ENCODE results near the gene CYB5RL. TPM values are rescaled to one million over a fixed set of nuclear protein-coding genes. Genes with fewer than 3 reads are reported as not detected.

Gene CYB5RL
- polyA plus RNA-seq, 1 of the 3 experiments (the other 2 are of a cell fraction), result 3.3 TPM

DNA sequence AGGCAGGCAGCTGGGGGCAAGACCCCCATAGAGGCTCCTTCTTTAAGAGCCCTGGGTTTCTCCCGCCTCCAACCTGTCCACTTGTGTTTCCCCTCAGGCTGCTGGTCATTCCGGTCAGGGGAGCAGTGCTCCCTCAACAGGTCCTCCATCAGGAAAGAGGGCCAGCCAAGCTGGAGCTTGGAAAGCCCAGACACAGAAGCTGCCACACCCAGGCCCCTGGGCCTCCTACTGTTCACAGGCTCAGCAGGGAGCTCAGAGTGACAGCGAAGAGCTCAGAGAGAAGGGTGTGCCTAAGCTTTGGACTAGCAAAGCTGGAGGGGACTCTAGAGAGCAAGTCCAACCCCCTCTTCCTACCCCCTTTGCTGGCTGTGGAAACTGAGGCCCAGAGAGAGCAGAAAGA, 36.8 kb downstream of the CYB5RL start:
- POLR2A ChIA-PET, result no interaction called here
- Histone ChIP-seq H3F3A (replicated peaks; ENCODE audit: insufficient read depth) (no peaks in the 10 kb centered on the region), H3K79me2 (ENCODE audit: insufficient read depth) (no peaks in the 10 kb centered on the region), H3K4me2 (no peak overlapping the region), H3K36me3 (replicated peaks in 1 of 2; ENCODE audit: control insufficient read depth in 1 of 2, insufficient read depth in 2 of 2, low read length in 1 of 2) (no peaks in the 10 kb centered on the region), H3K4me1 (ENCODE audit: control insufficient read depth in 1 of 2, insufficient read depth in 2 of 2, low read depth in 1 of 2, low read length in 1 of 2) (no peaks in the 10 kb centered on the region; a peak in 1 of 4 replicates), H3K27ac (ENCODE audit: low read depth in 2 of 2, low read length in 1 of 2) (no peak overlapping the region), H3K9me2 (no peaks in the 10 kb centered on the region), H4K20me1 (ENCODE audit: insufficient read depth) (no peaks in the 10 kb centered on the region), H3K9ac (no peak overlapping the region), H3K9me3 (no peaks in the 10 kb centered on the region), H2AFZ (ENCODE audit: low read depth) (no peak overlapping the region), H3K4me3 (ENCODE audit: low read depth in 2 of 2, low read length in 1 of 2) (no peak overlapping the region), H3K27me3 (ENCODE audit: insufficient read depth) (no peaks in the 10 kb centered on the region)
- 90% methylated on average over 2 of the region's 3 CpGs for WGBS (ENCODE audit: low lambda C conversion rate)
- TF ChIP-seq JUND (IDR thresholded peaks at IDR 0.05), result no peak
- no peak for TF ChIP-seq TAF1 (IDR thresholded peaks at IDR 0.05; ENCODE audit: borderline replicate concordance, low read depth, low read length)
- TF ChIP-seq RAD21 (IDR thresholded peaks at IDR 0.05; ENCODE audit: low read length), result no peak
- no peak for TF ChIP-seq FOXM1 (IDR thresholded peaks at IDR 0.05; ENCODE audit: low read depth)
- no peak for TF ChIP-seq MXI1 (IDR thresholded peaks at IDR 0.05; ENCODE audit: low read depth, low read length)
- no peak for TF ChIP-seq REST (IDR thresholded peaks at IDR 0.05; ENCODE audit: low read depth, low read length)
- no peak for TF ChIP-seq YY1 (IDR thresholded peaks at IDR 0.05; ENCODE audit: low read depth)
- no peak for TF ChIP-seq SMC3 (IDR thresholded peaks at IDR 0.05; ENCODE audit: low read depth, low read length)
- TF ChIP-seq ELF1 (IDR thresholded peaks at IDR 0.05), result no peak
- no peak for TF ChIP-seq RXRA (IDR thresholded peaks at IDR 0.05; ENCODE audit: borderline replicate concordance, low read depth)
- no peak for TF ChIP-seq SIN3A (IDR thresholded peaks at IDR 0.05; ENCODE audit: borderline replicate concordance, low read depth, low read length)
- TF ChIP-seq FOSL2 (IDR thresholded peaks at IDR 0.05; ENCODE audit: borderline replicate concordance, low read depth), result no peak
- TF ChIP-seq, protein P1, sequence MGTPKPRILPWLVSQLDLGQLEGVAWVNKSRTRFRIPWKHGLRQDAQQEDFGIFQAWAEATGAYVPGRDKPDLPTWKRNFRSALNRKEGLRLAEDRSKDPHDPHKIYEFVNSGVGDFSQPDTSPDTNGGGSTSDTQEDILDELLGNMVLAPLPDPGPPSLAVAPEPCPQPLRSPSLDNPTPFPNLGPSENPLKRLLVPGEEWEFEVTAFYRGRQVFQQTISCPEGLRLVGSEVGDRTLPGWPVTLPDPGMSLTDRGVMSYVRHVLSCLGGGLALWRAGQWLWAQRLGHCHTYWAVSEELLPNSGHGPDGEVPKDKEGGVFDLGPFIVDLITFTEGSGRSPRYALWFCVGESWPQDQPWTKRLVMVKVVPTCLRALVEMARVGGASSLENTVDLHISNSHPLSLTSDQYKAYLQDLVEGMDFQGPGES (IDR thresholded peaks at IDR 0.05; ENCODE audit: low read depth, low read length), result no peak
- TF ChIP-seq GATA2 (CRISPR knock-in tag; IDR thresholded peaks at IDR 0.05), result no peak
- TF ChIP-seq RCOR1 (IDR thresholded peaks at IDR 0.05; ENCODE audit: low read length), result no peak
- TF ChIP-seq NFIC (IDR thresholded peaks at IDR 0.05; ENCODE audit: borderline replicate concordance), result no peak
- no peak for TF ChIP-seq TCF12 (IDR thresholded peaks at IDR 0.05)
- TF ChIP-seq, protein P2, sequence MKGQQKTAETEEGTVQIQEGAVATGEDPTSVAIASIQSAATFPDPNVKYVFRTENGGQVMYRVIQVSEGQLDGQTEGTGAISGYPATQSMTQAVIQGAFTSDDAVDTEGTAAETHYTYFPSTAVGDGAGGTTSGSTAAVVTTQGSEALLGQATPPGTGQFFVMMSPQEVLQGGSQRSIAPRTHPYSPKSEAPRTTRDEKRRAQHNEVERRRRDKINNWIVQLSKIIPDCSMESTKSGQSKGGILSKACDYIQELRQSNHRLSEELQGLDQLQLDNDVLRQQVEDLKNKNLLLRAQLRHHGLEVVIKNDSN (IDR thresholded peaks at IDR 0.05; ENCODE audit: borderline replicate concordance, low read depth), result no peak
- DNase-seq, result no peak
- CTCF ChIA-PET, result interaction anchor here (1.0 to 1.1 kb wide), 2 partner anchors 8 to 11 kb away, joined by 3 to 4 read pairs; no protein-coding TSS in a partner anchor

All from SK-N-SH (cell line).